ENCODE measurements around the gene GARRE1. TPM values are rescaled to one million over a fixed set of nuclear protein-coding genes. Genes with fewer than 3 reads are reported as not detected.
"Not testable (repeated sequence)": the region's sequence is repeated elsewhere in the genome, so short reads cannot be mapped to it uniquely, and the experiment has no call there.

Gene GARRE1
- total RNA-seq (2014; rRNA removed; shearing (Covaris generic)): 9.2 and 10.7 TPM in 2 replicates

GRCh38 chr19:34254046-34254697 lies at the start of gene GARRE1:
Gene GARRE1, plus strand, starts transcription at chr19:34254554. Its CDS starts 45,920 bp downstream, at chr19:34300474.
- peak; percentile 46 for DNase-seq (ENCODE audit: low spot score)

GRCh38 chr19:34205324-34205723 lies 49.0 kb upstream of the GARRE1 start:
- DNase-seq (ENCODE audit: low spot score): not testable (repeated sequence)

- DNase-seq (ENCODE audit: low spot score): no peak
Measured at GRCh38 chr19:34208291-34208884, 46.0 kb upstream of the GARRE1 start.

- DNase-seq (ENCODE audit: low spot score): no peak
Measured at GRCh38 chr19:34209726-34210125, 44.6 kb upstream of the GARRE1 start.

- no peak for DNase-seq (ENCODE audit: low spot score)
Measured at GRCh38 chr19:34213283-34213682, 41.1 kb upstream of the GARRE1 start.

- no peak for DNase-seq (ENCODE audit: low spot score)
Measured at GRCh38 chr19:34214040-34214439, 40.3 kb upstream of the GARRE1 start.

- no peak for DNase-seq (ENCODE audit: low spot score)
Measured at GRCh38 chr19:34215006-34215665, 39.2 kb upstream of the GARRE1 start.

GRCh38 chr19:34215666-34216038 lies 38.7 kb upstream of the GARRE1 start:
- no peak for DNase-seq (ENCODE audit: low spot score)

GRCh38 chr19:34216745-34217219 lies 37.6 kb upstream of the GARRE1 start:
- not testable (repeated sequence) for DNase-seq (ENCODE audit: low spot score)

GRCh38 chr19:34217952-34218817 lies 36.2 kb upstream of the GARRE1 start:
- DNase-seq (ENCODE audit: low spot score): peak; percentile 95

- DNase-seq (ENCODE audit: low spot score): no peak
Measured at GRCh38 chr19:34218818-34219164, 35.6 kb upstream of the GARRE1 start.

GRCh38 chr19:34220472-34221063 lies 33.8 kb upstream of the GARRE1 start:
- peak; percentile 56 for DNase-seq (ENCODE audit: low spot score)

- DNase-seq (ENCODE audit: low spot score): no peak
Measured at GRCh38 chr19:34222386-34222785, 32.0 kb upstream of the GARRE1 start.

- DNase-seq (ENCODE audit: low spot score): peak; percentile 33
Measured at GRCh38 chr19:34224996-34225658, 29.2 kb upstream of the GARRE1 start.

GRCh38 chr19:34225659-34226015 lies 28.7 kb upstream of the GARRE1 start:
- no peak for DNase-seq (ENCODE audit: low spot score)

GRCh38 chr19:34226036-34226435 lies 28.3 kb upstream of the GARRE1 start:
- no peak for DNase-seq (ENCODE audit: low spot score)

- no peak for DNase-seq (ENCODE audit: low spot score)
Measured at GRCh38 chr19:34228347-34228746, 26.0 kb upstream of the GARRE1 start.

GRCh38 chr19:34228762-34229161 lies 25.6 kb upstream of the GARRE1 start:
- no peak for DNase-seq (ENCODE audit: low spot score)

- no peak for DNase-seq (ENCODE audit: low spot score)
Measured at GRCh38 chr19:34229721-34230120, 24.6 kb upstream of the GARRE1 start.

GRCh38 chr19:34230820-34231219 lies 23.5 kb upstream of the GARRE1 start:
- no peak for DNase-seq (ENCODE audit: low spot score)

- DNase-seq (ENCODE audit: low spot score): no peak
Measured at GRCh38 chr19:34231439-34231838, 22.9 kb upstream of the GARRE1 start.

All from A172 (cell line).